HG02852 (cell line): ENCODE results near the gene ZNF608.

ENCODE experiments used
- ATAC-seq: cut with Tn5 transposase; IDR thresholded peaks from one replicate; pipeline ENCODE4 v1.9.1; 2021; ENCODE audit warnings: mild to moderate bottlenecking, moderate library complexity; ENCODE audit not compliant: unreplicated experiment

Gene ZNF608

DNA sequence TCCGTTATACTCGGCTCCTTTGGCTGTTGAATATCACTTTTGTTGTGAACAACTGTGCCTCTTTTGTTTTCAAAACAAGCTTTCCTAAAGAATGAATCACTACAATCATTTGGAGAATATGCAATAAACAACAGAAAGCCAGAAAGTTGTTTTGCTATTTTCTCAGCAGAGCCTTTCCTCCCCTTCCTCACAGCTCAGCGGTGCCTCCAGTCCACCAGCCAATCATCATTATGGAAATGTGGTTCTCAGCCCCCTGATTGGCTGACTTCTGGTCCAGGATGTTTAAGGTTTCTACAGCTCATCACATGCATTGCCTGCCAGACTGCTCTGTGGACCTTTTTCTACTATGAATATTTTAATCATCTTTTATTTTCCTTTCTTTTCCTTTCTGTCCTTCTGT is 9.1 kb upstream of the ZNF608 start:
- no peak for ATAC-seq

- no peak for ATAC-seq
Observed at GRCh38 chr5:124755041-124755440, 8.6 kb upstream of the ZNF608 start.

- no peak for ATAC-seq
Observed at GRCh38 chr5:124754206-124754927, 7.9 kb upstream of the ZNF608 start.

GRCh38 chr5:124752854-124753720 is 6.6 kb upstream of the ZNF608 start:
- no peak for ATAC-seq

DNA sequence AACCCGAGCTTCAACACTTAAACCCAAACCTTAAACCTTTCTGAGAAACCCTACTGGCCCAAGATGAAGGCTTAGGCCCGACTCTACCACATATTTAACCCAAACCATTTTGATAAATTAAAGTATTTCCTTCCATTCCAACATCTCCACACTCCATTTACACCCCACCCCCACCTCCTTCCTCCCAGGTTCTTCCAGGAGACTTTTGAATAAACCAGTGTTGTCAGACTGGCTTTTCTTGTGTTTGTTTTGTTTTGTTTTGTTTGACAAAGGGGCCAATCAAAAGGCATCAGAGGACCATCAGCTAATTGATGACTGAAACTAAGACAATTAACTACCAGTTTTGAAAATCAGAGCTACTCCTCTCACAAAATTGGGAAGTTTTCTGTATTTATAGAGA is 4.6 kb upstream of the ZNF608 start:
- ATAC-seq, result no peak

DNA sequence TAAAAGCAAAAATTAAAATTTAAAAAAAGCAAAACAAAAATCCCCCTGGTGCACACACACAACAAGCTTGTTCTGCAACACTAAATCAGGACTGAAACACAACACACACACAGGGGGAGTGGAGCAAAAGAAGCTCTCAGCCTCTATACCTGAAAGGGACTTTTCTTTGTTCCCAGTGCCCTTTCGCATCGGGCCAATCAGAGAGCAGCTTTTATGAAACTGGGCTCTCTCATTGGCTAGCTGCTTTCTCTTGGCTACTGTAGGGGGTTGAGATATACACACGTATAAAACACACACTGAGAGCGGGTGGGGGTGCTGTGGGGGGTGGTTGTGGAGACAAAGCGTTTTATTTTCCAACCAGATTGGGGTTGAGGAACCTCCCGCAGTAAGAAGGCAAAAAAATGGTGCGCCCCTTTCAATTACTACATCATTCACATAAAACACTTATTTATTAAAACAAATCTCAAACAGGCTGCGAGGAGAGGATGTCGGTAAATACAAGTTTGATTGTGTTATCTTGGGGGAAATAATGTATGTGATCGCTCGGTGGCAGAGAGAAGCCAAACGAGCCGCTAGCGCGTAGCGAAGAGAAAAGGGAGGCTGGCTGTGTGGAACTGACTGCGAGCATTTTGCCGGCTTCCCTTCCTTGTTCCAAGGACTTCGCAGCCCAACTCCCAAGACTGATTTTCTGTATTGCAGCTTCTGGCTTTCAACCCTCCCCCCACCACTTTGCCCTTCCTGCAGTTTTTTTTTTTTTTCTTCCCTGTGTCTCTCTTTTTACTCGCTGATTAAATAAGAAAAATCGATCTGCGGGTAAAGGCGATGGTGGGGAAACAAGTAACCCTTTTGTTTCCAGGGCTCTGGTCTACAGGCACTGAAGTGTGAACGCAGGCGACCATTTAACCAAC is 2.5 kb upstream of the ZNF608 start:
- ATAC-seq, result peak; percentile 84

DNA sequence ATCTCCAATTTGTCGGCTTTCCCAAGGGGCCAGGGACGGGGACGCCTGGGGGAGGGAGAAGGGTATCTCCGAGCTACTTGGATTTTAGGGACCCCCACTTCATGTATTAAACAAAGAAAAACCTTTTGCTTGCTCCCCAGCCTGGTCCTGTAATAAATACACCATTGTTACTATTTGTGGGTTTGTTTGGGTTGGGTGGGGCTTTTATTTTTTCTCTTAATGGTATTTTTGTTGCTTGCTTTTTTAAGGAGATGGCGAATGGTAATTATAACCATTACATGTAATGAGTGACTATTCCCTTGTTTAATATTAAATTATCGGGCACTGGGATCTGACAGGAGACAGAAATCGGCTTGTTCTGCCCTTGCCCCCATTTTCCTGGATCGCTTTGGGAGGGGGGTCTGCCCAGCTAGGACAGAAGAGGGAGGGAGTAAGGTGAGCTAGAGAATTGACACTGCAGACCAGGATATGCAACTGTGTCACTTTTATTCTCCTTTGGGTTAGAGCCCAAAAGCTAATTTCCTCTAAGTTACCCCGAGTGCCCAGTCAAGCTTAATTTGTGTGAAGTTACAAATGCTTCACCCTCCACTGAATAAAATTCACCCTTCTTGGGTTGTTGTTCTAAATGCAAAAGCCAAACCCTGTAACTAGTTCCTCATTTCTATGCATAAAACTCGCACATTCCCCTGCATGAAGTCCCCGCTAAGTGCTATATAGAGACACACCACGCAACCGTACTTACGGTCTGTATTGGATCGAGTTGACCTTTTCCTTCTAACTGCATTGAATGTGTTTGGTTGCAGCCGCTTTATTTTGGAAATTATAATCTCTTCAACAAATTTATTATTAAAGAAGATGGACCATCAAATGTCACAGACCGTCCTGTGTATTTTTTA is 1.6 kb upstream of the ZNF608 start:
- peak; percentile 59 for ATAC-seq

DNA sequence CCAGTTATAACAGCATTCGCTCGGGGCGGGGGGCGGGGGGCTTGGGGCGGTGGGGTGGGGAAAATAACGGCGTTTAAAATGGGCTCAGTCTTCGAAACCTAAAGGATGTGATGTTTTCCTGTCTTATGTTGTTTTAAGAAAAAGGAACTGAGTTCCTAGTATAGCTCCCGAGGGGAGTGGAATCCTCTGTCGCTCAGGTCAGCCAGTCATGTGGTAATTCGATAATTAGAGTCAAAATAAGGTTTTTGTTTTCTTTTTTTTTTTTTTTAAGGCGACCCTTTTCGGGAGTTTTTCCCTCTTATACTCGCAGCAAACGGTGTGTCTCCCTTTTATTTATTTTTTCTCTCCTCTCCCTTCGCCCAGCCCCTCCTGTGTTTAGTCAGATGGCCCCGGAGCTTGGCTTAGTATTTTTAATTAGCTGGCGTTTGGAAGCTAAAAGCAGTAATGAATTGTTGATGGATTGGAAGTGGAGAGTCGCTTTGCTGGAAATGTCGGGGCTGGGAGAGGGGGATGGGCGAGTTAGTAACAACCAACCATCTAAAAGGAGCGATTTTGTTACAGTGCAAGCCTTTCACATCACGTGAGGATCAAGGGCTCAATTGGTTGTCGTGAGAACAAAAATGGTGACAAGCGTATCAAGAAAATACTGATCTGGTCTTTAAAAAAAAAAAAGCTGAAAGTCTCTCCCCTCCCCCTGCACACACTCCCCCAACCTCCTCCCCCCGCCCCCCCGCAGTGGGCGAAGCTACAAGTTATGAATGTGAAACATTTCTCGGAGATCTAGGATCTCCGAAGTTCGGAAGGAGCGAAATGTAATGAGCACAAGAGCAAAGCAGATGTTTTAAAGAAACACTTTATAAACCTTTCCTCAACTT is 714 bp upstream of the ZNF608 start:
- no peak for ATAC-seq

DNA sequence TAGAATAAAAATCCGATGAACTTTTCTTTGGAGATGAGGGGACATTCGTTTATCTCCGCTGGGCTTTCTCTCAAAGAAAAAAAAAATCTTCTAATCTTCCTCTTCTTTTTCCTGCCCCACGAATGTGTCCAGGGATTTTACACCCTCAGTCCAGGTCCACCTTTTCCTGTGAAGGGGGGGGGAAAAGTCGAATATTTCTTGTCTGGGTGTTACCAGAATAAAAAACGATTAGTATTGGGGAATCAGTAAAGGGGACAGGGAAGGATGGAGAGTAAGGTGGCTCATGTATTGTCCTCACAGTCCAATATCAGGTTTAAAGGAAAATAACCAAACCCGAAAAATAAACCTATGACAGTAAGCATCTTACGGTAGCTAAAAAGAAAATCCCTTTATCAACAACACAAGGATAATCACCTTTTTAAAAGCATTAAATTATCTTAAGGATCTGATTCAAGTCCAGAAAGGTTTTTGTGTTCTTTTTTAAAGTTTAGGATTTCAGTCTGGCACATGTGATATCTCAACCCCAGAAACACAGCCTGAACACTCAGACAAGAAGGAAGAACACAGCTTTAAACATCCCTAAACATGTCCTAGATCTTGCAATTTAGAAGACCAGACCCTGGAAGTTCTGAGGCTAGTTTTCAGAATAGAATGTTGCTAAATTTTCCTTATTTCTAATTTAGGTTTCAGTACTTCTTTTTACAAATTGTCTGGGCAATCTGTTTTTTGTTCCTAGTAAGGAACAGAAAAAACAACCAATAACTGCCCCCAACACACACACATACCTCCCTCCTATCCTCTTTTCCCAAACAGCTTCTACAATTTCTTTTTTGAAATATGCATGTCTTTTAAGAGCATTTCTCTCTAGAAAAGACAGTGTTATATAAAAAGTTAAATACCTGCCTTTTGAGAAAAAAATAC is 1.2 kb downstream of the ZNF608 start:
- ATAC-seq, result no peak

DNA sequence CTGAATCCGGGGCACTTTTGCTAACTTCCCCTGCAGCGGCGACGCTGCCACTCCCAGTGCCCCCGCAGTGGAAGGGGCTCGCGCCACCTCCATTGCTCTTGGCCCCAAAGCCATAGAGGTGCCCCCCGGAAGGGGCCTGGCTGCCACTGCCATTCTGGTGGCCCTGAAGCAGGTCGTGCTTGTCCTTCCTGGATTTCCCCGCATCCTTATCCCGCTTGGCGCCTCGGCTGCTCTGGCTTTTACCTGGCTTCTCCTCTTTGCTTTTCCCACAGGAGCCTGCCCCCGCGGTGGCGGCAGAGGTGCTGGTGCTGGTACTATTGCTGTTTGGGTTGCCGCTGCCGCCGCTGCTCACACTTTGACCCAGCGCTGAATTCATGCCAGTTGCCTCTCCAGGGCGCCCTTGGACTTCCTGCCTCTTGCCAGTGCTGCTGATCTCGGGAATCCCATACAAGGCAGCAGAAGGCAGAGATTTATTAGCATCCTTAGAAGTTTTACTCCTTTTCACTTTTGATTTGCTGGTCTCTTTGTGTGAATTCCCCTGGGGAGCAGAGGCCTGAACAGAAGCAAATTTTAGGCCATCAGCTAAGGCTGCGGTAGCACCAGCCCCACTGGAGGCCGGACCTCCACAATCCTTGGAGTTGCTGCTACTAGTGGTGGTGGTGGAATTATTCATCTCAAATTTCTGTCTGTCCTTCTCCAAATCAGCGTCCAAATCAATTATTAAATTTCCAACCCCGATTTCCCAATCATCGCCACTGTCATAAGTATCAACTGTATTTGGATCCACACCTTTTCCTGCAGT is 2.1 kb downstream of the ZNF608 start:
- no peak for ATAC-seq

DNA sequence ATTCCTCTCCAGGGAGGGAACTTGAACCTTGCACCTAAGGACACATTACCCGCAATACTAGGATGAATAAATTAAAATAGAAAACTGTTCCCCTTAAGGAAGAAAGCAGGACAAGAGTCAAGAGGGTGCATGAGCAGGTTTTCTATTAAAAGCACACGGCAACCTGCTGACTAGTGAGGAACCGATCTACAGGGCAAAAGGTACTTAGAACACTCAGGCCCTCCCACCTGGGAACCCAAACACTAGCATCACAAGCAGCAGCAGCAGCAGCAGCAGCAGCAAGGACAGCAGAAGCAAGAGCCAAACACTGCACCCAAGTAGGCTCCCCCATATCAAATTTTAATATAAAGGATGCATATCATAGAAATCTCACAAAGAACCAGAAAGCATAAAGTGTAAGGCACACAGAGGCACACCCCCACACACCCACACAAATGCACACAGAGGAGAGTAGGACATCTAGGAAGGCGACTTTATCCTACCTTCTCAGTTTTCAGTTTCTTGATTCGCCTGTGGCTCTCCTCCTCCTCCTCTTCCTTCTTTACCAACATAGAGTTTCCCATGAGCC is 2.8 kb downstream of the ZNF608 start:
- no peak for ATAC-seq

GRCh38 chr5:124742983-124743601 is 3.3 kb downstream of the ZNF608 start:
- ATAC-seq, result no peak

- no peak for ATAC-seq
Observed at GRCh38 chr5:124742521-124742920, 3.9 kb downstream of the ZNF608 start.

DNA sequence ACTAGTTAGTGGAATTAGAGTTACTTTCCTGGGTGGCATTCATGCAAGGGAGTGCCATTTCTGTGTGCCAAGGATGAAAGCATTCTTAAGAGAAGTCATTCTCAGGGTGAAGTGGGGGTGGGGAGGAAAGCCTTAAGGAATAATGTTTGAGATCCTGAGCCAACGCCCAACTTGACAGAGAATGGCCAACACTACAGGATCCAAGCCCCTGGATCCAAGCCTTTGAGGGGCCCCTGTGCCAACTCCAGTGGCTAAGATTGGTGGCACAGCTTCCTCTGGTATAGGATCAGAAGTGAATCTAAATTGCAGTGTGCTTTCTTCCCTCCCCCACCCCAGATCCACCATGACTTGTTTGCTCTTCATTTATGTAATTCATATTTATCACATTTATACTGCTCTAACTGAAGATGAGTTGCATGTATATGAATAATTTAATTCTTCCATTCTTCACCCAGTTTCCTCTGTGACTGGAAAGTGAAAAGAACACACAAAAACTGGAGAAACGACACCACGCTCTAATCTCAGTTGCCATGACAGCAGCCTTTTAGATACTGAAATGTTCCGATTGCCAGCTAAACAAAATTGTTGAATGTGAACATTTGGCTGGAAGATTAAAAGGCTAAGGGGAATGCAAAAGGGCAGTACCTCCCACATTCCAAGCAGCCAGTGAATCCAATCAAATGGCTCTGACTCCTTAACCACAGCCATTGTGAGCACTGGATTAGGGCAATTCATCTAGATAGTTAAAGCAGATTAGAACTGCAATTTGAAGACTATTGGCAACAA is 4.5 kb downstream of the ZNF608 start:
- no peak for ATAC-seq

DNA sequence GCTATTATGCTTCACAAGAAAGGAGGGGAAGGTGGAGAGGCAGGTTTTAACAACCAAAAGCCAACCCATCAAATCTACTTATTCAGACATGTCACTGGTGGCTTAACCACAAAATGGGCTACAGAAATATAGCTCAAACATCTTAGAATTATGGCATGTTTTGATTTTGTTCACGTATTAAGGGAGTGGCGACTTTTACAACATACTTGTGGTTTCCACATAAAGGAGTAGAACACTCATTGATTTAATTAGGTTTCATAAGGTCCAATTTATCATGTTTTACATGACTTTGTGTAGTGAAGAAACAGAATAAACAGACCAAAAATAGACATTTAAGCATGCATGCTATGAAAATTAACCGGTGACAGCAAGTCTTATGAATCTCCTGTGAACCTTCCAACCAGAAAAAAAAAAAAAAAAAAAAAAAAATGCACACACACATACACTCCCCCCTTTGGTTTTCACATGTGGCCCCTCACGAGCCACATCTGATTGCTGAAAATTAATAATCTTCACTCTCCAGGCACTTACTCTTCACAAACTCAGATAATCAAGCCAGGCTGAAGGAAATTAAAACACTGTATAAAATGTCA is 5.4 kb downstream of the ZNF608 start:
- no peak for ATAC-seq
